ENCODE measurements around the gene ABHD12. TPM values are rescaled to one million over a fixed set of nuclear protein-coding genes. Genes with fewer than 3 reads are reported as not detected.
"Not testable (repeated sequence)": the region's sequence is repeated elsewhere in the genome, so short reads cannot be mapped to it uniquely, and the experiment has no call there.

Gene ABHD12
- total and polyA plus RNA-seq, 12 donors: 17.6 to 95.8 (median 54.1) TPM

DNA sequence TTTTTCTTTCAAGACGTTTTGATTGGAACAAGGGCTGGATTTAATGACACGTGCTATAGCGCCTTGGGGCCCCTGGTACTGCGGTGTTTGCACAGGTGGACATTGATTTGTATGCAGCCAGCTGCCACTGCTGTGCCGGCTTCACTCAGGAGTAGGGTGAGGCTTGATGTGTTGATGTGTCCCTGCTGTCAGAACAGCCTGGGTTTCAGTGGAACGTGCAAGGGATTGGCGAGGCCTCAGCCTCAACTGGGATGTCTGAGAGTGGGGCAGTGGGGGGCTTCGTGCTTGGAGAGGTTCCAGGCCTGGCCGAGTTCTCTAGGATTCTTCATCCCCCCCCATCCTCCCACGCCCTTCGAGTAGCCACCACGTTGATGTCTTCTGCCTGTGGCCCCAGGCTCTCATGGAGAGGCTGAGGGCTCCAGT lies 119.8 kb downstream of the ABHD12 start:
- no peaks in the 10 kb centered on the region for H3K4me1 ChIP-seq (replicated peaks in 1 of 2)
- no peak overlapping the region for H3K4me3 ChIP-seq
- peak in 4 of 7 donors; percentile 5 to 49 (median 8) for DNase-seq
- WGBS, 4 donors: 88 to 93% (median 90%) methylated on average over 12 of the region's 12 CpGs
- intact Hi-C loops (cut with DNase I): no loop called here
- peaks cover 0 to 43% of the 10 kb centered on the region in 2 donors for H3K36me3 ChIP-seq (replicated peaks in 1 of 2)
- TF ChIP-seq POLR2A (IDR thresholded peaks at IDR 0.05): no peak
- TF ChIP-seq, protein P1, sequence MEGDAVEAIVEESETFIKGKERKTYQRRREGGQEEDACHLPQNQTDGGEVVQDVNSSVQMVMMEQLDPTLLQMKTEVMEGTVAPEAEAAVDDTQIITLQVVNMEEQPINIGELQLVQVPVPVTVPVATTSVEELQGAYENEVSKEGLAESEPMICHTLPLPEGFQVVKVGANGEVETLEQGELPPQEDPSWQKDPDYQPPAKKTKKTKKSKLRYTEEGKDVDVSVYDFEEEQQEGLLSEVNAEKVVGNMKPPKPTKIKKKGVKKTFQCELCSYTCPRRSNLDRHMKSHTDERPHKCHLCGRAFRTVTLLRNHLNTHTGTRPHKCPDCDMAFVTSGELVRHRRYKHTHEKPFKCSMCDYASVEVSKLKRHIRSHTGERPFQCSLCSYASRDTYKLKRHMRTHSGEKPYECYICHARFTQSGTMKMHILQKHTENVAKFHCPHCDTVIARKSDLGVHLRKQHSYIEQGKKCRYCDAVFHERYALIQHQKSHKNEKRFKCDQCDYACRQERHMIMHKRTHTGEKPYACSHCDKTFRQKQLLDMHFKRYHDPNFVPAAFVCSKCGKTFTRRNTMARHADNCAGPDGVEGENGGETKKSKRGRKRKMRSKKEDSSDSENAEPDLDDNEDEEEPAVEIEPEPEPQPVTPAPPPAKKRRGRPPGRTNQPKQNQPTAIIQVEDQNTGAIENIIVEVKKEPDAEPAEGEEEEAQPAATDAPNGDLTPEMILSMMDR (IDR thresholded peaks at IDR 0.05): no peak
- H3K9me3 ChIP-seq (replicated peaks in 1 of 3): no peaks in the 10 kb centered on the region
- no peak overlapping the region for H3K27ac ChIP-seq
- H3K27me3 ChIP-seq: no peaks in the 10 kb centered on the region

GRCh38 chr20:25269833-25270170 lies 120.8 kb downstream of the ABHD12 start:
- H3K9me3 ChIP-seq (replicated peaks in 1 of 3): no peaks in the 10 kb centered on the region
- TF ChIP-seq POLR2A (IDR thresholded peaks at IDR 0.05): no peak
- TF ChIP-seq, protein P1 (IDR thresholded peaks at IDR 0.05): no peak
- 87 to 97% (median 95%) methylated on average over 6 of the region's 6 CpGs for WGBS, 4 donors
- H3K4me3 ChIP-seq: no peak overlapping the region
- peak in 5 of 7 donors; percentile 6 to 34 (median 9) for DNase-seq
- H3K27ac ChIP-seq: no peak overlapping the region
- no peaks in the 10 kb centered on the region for H3K27me3 ChIP-seq
- peaks cover 0 to 38% of the 10 kb centered on the region in 2 donors for H3K36me3 ChIP-seq (replicated peaks in 1 of 2)
- no peaks in the 10 kb centered on the region for H3K4me1 ChIP-seq (replicated peaks in 1 of 2)
- intact Hi-C loops (cut with DNase I): no loop called here

- Histone ChIP-seq H3K27me3 (no peaks in the 10 kb centered on the region), H3K4me1 (replicated peaks in 1 of 2) (no peaks in the 10 kb centered on the region), H3K36me3 (replicated peaks in 1 of 2) (peaks cover 0 to 33% of the 10 kb centered on the region in 2 donors), H3K9me3 (replicated peaks in 1 of 3) (no peaks in the 10 kb centered on the region), H3K4me3 (no peak overlapping the region), H3K27ac (no peak overlapping the region)
- no peak for TF ChIP-seq POLR2A (IDR thresholded peaks at IDR 0.05)
- TF ChIP-seq, protein P1 (IDR thresholded peaks at IDR 0.05): no peak
- peak in 2 of 7 donors; percentile 8 to 43 for DNase-seq
- WGBS, 4 donors: 84 to 88% (median 87%) methylated on average over 11 of the region's 11 CpGs
- intact Hi-C loops (cut with DNase I): no loop called here
Measured at GRCh38 chr20:25269057-25269832, 121.4 kb downstream of the ABHD12 start.

- peaks cover 0 to 14% of the 10 kb centered on the region in 2 donors for H3K36me3 ChIP-seq (replicated peaks in 1 of 2)
- peaks cover 3 to 20% of the 10 kb centered on the region in 2 donors for H3K4me1 ChIP-seq (replicated peaks in 1 of 2)
- intact Hi-C loops (cut with DNase I); H3K27me3 ChIP-seq; H3K27ac ChIP-seq; H3K4me3 ChIP-seq; H3K9me3 ChIP-seq (replicated peaks in 1 of 3): not testable (repeated sequence)
- peak in 3 of 7 donors; percentile 2 to 39 (median 4) for DNase-seq
- 91 to 97% (median 95%) methylated on average over 15 to 16 of the region's 16 CpGs for WGBS, 4 donors
Measured at GRCh38 chr20:25260770-25261437, 129.7 kb downstream of the ABHD12 start.
